DMS114 treated with DMSO at 0.1 percent for 48 hours (cell line): ENCODE data around the gene DCDC2.
"Not testable (repeated sequence)": the region's sequence is repeated elsewhere in the genome, so short reads cannot be mapped to it uniquely, and the experiment has no call there.

Experiments used
- DNase-seq: peaks from one replicate; lab custom pipeline; 2025; ENCODE audit not compliant: unreplicated experiment; lab: John Stamatoyannopoulos, UW

Gene DCDC2

DNA sequence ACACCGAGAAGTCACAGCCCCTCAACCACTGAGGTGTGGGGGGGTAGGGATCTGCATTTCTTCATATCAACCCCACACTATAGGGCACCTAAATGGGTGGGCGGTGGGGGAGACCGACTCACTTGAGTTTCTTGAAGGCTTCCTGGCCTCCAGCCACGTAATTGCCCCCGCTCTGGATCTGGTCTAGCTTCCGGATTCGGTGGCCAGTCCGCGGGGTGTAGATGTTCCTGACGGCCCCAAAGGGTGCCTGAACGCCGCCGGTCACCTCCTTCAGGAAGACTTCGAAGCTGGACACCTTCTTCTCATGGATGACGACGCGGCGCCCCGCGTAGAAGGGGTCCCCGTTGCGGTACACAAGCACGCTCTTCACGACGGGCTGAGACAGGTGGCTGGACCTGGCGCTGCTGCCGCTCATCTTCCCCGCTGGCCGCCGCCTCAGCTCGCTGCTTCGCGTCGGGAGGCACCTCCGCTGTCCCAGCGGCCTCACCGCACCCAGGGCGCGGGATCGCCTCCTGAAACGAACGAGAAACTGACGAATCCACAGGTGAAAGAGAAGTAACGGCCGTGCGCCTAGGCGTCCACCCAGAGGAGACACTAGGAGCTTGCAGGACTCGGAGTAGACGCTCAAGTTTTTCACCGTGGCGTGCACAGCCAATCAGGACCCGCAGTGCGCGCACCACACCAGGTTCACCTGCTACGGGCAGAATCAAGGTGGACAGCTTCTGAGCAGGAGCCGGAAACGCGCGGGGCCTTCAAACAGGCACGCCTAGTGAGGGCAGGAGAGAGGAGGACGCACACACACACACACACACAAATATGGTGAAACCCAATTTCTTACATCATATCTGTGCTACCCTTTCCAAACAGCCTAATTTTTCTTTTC is at the start of gene DCDC2:
TSS of gene DCDC2 (minus strand) at position 724 of the 883 bp plus-strand sequence. CDS start at position 415, 309 bp downstream.
- DNase-seq: peak; percentile 41

DNA sequence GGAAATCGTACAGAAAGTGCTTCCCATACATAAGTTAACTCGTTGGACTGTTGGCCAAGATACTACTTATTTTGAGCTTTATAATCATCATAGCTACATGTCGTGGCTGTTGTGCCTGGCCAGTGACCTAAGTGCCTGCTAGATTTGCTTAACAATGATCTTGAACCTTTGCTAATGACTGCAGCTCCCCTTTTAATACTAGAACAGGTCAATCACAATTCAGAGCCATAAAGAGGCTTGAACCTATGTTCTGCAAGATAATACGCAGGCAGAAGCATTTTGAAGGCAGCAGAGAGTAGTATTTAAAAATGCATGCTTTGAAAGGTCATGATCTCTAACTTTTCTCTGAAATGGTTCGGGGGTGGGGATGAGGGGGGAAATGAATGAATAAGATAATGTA is 47.4 kb upstream of the DCDC2 start:
- DNase-seq: no peak

DNA sequence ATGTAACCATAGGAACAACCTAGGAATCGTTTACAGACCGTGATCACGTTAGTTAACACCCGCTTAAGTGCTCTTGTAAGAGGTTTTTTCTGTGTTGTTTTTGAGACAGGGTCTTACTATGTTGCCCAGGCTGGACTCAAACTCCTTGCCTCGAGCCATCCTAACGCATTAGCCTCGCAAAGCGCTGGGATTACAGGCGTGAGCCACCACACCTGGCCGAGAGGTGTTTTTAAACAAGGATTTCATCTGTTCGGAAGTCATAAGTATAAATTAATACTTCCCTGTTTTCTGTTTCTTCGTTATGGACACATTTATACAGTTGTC is 45.6 kb upstream of the DCDC2 start:
- no peak for DNase-seq

DNA sequence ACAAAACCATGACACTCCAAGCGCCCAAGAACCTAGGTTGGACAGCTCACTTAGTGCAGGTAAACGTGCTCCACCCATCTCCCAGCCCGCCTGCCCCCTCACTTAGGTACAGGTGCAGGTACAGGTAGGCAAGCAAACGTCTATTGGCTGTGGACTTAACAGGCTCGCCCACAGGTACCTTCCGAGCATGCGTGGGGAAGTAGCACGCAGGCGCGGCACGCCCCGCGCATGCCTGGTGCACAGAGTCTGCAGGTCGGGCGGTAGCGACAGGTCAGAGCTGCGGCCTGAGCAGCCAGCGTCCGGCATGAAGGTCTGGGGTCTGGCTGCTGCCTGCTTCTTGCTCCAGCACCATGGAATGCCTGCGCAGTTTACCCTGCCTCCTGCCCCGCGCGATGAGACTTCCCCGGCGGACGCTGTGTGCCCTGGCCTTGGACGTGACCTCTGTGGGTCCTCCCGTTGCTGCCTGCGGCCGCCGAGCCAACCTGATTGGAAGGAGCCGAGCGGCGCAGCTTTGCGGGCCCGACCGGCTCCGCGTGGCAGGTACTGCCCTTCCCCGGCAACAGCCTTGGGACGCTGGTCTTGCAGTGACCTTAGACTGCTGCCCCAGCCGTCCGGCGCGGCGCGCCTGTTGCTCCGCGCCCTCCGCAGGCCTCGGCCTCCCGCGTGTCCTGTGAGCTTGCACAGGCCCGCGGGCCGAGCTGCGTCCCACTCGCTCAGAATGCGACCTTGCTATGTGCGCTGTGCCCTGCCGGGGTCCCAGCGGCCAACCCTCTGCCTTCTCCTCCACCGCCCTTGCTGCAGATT is 45.0 kb upstream of the DCDC2 start, which contains the start of gene MRS2:
TSS of gene MRS2 (plus strand) at position 240 of the 804 bp plus-strand sequence. CDS start at position 351, 111 bp downstream.
- DNase-seq: peak; percentile 63

DNA sequence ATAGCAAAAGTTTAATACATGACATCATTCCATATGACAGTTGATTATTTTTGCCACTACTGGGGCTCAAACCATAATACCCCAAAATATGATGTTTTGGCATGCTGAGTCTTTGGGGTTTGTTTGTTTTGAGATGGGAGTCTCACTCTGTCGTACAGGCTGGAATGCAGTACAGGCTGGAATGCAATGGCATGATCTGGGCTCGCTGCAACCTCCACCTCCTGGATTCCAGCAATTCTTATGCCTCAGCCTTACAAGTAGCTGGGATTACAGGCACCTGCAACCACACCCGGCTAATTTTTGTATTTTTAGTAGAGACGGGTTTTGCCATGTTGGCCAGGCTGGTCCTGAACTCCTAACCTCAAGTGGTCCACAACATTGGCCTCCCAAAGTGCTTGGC is 43.6 kb upstream of the DCDC2 start:
- DNase-seq: no peak

- not testable (repeated sequence) for DNase-seq
Measured at GRCh38 chr6:24400045-24401039, 42.5 kb upstream of the DCDC2 start.

GRCh38 chr6:24397631-24398030 is 39.8 kb upstream of the DCDC2 start:
- DNase-seq: no peak

GRCh38 chr6:24396824-24397223 is 39.0 kb upstream of the DCDC2 start:
- DNase-seq: no peak

- no peak for DNase-seq
Measured at GRCh38 chr6:24394780-24395437, 37.0 kb upstream of the DCDC2 start.

DNA sequence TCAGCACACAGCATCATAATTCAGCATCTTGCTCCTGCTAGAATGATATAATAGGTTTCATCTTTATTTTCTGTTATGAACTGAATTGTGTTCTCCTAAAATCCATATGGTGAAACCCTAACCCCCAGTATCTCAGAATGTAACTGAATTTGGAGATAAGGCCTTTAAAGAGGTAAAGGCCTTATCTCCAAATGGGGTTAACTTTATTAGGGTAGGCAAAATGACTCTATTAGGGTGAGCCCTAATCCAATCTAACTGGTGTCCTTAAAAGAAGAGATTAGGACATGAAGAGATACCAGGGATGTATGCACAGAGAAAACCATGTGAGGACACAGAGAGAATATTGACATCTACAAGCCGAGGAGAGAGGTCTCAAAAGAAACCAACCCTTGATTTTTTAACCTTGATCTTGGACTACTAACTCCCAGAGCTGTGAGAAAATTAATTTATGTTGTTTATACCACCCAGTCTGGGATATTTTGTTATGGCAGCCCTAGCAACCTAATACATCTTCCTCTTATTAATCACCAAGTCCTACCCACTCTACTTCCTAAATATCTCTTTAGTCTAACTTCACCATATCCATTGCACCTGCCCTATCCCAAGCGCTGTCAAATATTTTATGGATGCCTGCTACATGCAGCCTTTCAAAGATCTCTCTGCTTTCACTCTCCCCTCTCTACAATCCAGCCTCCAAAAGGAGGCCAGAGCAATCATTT is 36.4 kb upstream of the DCDC2 start:
- DNase-seq: no peak

GRCh38 chr6:24391756-24392405 is 34.0 kb upstream of the DCDC2 start:
- no peak for DNase-seq

DNA sequence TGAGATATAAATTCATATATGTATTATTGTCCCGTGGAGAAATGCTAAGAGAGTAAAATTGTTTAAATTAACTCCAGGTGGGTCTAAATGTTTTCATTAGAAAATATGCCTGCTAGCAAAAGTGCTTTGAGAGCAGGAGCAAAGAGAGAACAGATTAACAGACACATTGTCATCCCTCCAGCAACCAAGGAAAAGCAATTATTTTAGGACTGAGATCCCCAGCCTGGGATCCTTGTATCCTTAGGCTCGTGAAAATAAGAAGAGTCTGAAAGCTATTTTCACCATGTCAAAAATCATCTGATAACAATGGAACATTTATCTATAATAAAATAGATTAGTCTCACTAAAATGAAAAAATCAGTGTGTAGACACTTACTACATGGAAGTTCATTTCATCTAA is 33.3 kb upstream of the DCDC2 start:
- DNase-seq: no peak

DNA sequence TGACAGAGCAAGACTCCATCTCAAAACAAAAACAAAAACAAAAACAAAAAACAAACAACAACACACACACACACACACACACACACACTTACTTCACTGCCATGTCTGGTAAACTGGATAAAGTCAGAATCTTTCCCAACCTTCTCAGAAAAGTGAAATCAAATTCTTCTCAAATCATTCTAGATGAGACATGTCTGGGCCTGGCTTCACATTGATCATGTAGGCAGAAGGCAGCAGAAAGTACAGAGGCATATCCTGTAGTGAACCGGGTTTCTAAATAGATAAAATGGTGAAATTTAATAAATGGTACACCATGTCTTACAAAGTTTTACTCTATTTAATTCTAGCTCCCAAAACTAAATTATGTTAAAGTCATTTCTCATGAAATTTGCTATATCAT is 30.0 kb upstream of the DCDC2 start:
- no peak for DNase-seq

- DNase-seq: no peak
Measured at GRCh38 chr6:24385536-24386269, 27.8 kb upstream of the DCDC2 start.

DNA sequence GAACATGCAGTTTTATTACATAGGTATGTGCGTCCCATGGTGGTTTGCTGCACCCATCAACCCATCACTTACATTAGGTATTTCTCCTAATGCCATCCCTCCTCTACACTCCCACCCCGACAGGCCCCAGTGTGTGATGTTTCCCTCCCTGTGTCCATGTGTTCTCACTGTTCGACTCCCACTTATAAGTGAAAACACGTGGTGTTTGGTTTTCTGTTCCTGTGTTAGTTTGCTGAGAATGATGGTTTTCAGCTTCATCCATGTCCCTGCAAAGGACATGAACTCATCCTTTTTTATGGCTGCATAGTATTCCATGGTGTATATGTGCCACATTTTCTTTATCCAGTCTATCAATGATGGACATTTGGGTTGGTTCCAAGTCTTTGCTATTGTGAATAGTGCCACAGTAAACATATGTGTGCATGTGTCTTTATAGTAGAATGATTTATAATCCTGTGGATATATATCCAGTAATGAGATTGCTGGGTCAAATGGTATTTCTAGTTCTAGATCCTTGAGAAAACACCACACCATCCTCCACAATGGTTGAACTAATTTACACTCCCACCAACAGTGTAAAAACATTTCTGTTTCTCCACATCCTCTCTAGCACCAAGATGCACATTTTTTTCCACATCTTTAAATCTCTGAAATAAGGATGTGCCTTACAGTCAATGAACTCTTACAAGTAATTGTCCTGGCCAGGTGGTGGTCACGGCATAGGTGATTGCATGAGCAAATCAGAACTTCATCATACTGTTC is 26.7 kb upstream of the DCDC2 start:
- not testable (repeated sequence) for DNase-seq

GRCh38 chr6:24382891-24383494 is 25.1 kb upstream of the DCDC2 start:
- DNase-seq: not testable (repeated sequence)

GRCh38 chr6:24382220-24382540 is 24.3 kb upstream of the DCDC2 start:
- no peak for DNase-seq
